DOHH2 (cell line): ENCODE measurements around the gene SALL3.

Experiments
- H3F3A ChIP-seq: fragments of 200-600 bp; sonication (generic), shearing (Covaris generic); 2 replicates; pipeline ENCODE4 v1.6.0; 2016; ENCODE audit warnings: antibody characterized with exemption, mild to moderate bottlenecking; ENCODE audit not compliant: control insufficient read depth, insufficient read depth
- H3K27ac ChIP-seq: fragments of 200-600 bp; sonication (generic); 2 replicates; pipeline ENCODE4 v1.5.1; 2014; ENCODE audit warnings: low read depth, mild to moderate bottlenecking, low read length, moderate library complexity
- H3K27me3 ChIP-seq: fragments of 200-600 bp; sonication (generic); 2 replicates; pipeline ENCODE4 v1.6.1; 2014; ENCODE audit warnings: mild to moderate bottlenecking, low read length, mixed read lengths; ENCODE audit not compliant: control insufficient read depth
- H3K36me3 ChIP-seq: fragments of 200-600 bp; sonication (generic); 2 replicates; pipeline ENCODE4 v1.6.1; 2014; ENCODE audit warnings: mild to moderate bottlenecking, low read length, moderate library complexity, mixed read lengths; ENCODE audit not compliant: control insufficient read depth
- H3K4me1 ChIP-seq: fragments of 200-600 bp; sonication (generic); 2 replicates; pipeline ENCODE4 v1.6.1; 2014; ENCODE audit warnings: mild to moderate bottlenecking, low read length, mixed read lengths; ENCODE audit not compliant: control insufficient read depth
- H3K4me2 ChIP-seq: fragments of 200-600 bp; sonication (generic); 2 replicates; pipeline ENCODE4 v1.6.0; 2014; ENCODE audit warnings: mild to moderate bottlenecking, low read length, moderate library complexity
- H3K4me3 ChIP-seq: fragments of 200-600 bp; sonication (generic); 2 replicates; pipeline ENCODE4 v1.5.1; 2014; ENCODE audit warnings: mild to moderate bottlenecking, low read length, mixed read lengths
- H3K79me2 ChIP-seq: fragments of 200-600 bp; sonication (generic); 2 replicates; pipeline ENCODE4 v1.6.1; 2014; ENCODE audit warnings: mild to moderate bottlenecking, low read length, mixed read lengths; ENCODE audit not compliant: control insufficient read depth
- H3K9me2 ChIP-seq: fragments of 200-600 bp; sonication (generic); replicated peaks from 2 replicates; pipeline ENCODE4 v1.6.1; 2014; ENCODE audit warnings: mild to moderate bottlenecking, low read length, mixed read lengths; ENCODE audit not compliant: control insufficient read depth
- H3K9me3 ChIP-seq: fragments of 200-600 bp; sonication (generic); 2 replicates; pipeline ENCODE4 v1.6.1; 2014; ENCODE audit warnings: antibody characterized with exemption, low read length, mixed read lengths; ENCODE audit not compliant: control insufficient read depth, insufficient read depth
- H4K20me1 ChIP-seq: fragments of 200-600 bp; sonication (generic); 2 replicates; pipeline ENCODE4 v1.6.0; 2014; ENCODE audit warnings: low read depth, mild to moderate bottlenecking, antibody characterized with exemption, low read length, moderate library complexity; ENCODE audit not compliant: control insufficient read depth, insufficient read depth
- CTCF ChIP-seq: fragments of 200-600 bp; sonication (generic); IDR thresholded peaks from one replicate; pipeline ENCODE4 v1.5.1; 2014; ENCODE audit warnings: antibody characterized with exemption, mild to moderate bottlenecking, low read depth, low read length; ENCODE audit not compliant: poor library complexity, severe bottlenecking
- EZH2phosphoT487 ChIP-seq: fragments of 200-600 bp; sonication (generic); IDR thresholded peaks from 2 replicates; pipeline ENCODE4 v1.6.1; 2017; ENCODE audit warnings: borderline replicate concordance, mild to moderate bottlenecking, antibody characterized with exemption, low read length, moderate library complexity, mixed read lengths

Gene SALL3

GRCh38 chr18:78979730-78980278 is at the start of gene SALL3:
SALL3 (plus strand) TSS chr18:78979818; CDS start chr18:78980275, 457 bp downstream.
- Histone ChIP-seq H3K27ac (no peak within 1 kb of the TSS), H3K4me2 (no peak within 1 kb of the TSS), H3K27me3 (peaks cover 4% of the 10 kb centered on the region), H3K79me2 (no peaks in the 10 kb centered on the region), H4K20me1 (no peaks in the 10 kb centered on the region), H3K36me3 (no peaks in the 10 kb centered on the region), H3K9me3 (no peaks in the 10 kb centered on the region), H3F3A (no peaks in the 10 kb centered on the region), H3K4me3 (no peak within 1 kb of the TSS), H3K9me2 (no peaks in the 10 kb centered on the region), H3K4me1 (no peaks in the 10 kb centered on the region)
- TF ChIP-seq EZH2phosphoT487 (no peak), CTCF (no peak)

GRCh38 chr18:78932281-78932680 is 47.3 kb upstream of the SALL3 start:
- H3F3A ChIP-seq = no peaks in the 10 kb centered on the region
- no peaks in the 10 kb centered on the region for H3K4me1 ChIP-seq
- H3K79me2 ChIP-seq = no peaks in the 10 kb centered on the region
- H4K20me1 ChIP-seq = no peaks in the 10 kb centered on the region
- no peak overlapping the region for H3K27ac ChIP-seq
- no peaks in the 10 kb centered on the region for H3K9me3 ChIP-seq
- no peaks in the 10 kb centered on the region for H3K36me3 ChIP-seq
- TF ChIP-seq EZH2phosphoT487 (no peak), CTCF (no peak)
- no peak overlapping the region for H3K4me3 ChIP-seq
- no peaks in the 10 kb centered on the region for H3K9me2 ChIP-seq
- no peaks in the 10 kb centered on the region for H3K27me3 ChIP-seq
- no peak overlapping the region for H3K4me2 ChIP-seq

GRCh38 chr18:78934003-78934402 is 45.6 kb upstream of the SALL3 start:
- Histone ChIP-seq H3K27ac (no peak overlapping the region), H4K20me1 (no peaks in the 10 kb centered on the region), H3F3A (no peaks in the 10 kb centered on the region), H3K79me2 (no peaks in the 10 kb centered on the region), H3K36me3 (no peaks in the 10 kb centered on the region), H3K9me2 (no peaks in the 10 kb centered on the region), H3K4me2 (no peak overlapping the region), H3K9me3 (no peaks in the 10 kb centered on the region), H3K4me3 (no peak overlapping the region), H3K4me1 (no peaks in the 10 kb centered on the region), H3K27me3 (no peaks in the 10 kb centered on the region)
- TF ChIP-seq EZH2phosphoT487 (no peak), CTCF (no peak)
